HG02623 (cell line): Measurements from ENCODE around the gene PLXDC2.
"Not testable (repeated sequence)": the region's sequence is repeated elsewhere in the genome, so short reads cannot be mapped to it uniquely, and the experiment has no call there.

Experiments
- ATAC-seq: cut with Tn5 transposase; IDR thresholded peaks from one replicate; pipeline ENCODE4 v1.9.1; 2021; ENCODE audit warnings: moderate library complexity; ENCODE audit not compliant: unreplicated experiment

Gene PLXDC2

DNA sequence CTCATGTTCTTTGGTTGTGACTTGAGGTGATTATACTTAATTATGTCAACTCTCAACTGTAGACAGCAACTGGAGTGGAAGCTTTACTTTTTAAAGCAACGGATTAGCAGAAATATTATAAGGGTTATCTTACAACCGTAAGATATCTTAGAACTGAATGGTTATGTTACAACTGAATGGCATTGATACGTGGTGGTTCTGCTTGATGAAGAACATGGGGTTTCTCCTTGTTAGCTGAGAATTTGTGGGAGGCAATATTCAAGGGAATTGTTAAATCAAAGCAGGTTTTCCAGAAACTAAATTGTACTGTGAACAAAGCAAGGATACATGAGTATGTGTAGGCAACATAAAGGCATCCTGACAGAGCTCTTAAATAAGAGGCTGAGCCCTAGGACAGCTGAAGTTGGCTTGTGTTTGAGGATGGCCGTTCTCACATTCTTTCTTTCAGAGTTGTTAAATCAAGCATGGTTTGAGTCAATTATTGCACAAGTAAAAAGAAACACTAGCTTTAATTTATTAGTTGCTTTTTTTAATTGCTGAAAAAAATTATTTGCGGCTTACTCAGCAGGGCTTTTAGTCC, 350.0 kb downstream of the PLXDC2 start:
- no peak for ATAC-seq

DNA sequence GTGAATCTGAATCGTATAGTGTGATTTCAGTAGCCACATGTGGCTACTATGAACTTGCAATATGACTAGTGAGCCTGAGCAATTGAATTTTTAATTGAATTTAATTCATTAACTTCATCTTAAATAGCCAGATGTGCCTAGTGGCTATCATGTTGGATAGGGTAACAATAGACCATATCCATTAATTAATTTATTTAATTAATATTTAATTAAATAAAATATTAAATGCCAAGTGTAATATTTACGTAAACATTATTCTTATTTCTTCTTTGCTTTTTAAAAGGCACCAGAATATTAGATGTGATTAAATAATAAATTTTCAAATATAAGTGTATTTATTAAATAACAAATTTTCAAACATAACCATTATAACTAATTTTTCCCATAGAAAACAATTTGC, 354.4 kb downstream of the PLXDC2 start:
- ATAC-seq = no peak

DNA sequence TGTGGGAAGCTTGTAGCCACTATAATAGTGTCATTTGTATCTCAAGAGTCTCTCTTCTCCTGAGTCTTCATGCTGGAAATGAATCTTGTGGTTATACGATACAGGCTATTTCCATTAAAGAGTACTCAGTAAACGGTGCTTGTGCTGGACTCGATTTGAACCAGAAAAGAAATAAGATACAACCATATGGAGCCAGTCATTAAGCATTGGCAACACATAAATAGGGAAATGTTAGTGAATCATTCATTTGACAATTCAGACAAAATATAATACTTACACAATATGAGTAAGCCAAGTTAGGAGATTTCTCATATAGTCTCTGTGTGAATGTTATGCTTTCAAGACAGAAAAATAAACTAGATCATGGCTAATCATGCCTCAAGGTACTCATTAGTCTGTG, 356.8 kb downstream of the PLXDC2 start:
- no peak for ATAC-seq

DNA sequence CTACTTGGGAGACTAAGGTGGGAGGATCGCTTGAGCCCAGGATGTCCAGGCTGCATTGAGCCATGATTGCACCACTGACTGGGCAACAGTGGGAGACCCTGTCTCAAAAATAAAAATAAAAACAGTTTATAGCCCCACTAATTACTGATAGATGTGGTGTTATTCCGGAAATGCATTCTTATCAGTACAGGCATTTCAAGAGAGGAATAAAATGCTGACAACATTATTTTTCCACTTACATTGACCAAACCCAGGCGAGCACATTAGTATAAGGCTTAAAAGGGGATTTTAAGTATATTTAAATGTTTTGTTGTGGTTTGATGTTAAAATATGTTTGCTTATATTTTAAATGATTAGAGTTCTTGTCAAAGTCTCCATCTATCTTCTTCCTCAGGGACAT, 359.5 kb downstream of the PLXDC2 start:
- ATAC-seq = no peak

DNA sequence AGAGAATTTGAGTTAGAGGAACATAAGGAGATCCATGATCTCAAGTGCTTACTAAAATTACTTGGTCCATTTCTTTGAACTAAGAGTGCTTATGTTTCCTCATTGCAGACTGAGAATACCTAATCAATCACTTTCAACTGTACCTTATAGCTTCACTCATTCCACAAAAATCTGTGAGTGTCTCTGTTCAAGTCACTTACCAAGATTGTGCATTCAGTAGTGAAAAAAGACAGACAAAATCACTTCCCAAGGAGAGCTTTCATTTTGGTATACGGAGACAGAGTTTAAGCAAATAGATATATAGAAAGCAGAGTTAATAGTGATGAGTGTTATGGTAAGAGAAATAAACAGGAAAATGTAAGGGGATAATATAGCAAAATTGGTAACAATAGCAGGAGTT, 364.5 kb downstream of the PLXDC2 start:
- no peak for ATAC-seq

DNA sequence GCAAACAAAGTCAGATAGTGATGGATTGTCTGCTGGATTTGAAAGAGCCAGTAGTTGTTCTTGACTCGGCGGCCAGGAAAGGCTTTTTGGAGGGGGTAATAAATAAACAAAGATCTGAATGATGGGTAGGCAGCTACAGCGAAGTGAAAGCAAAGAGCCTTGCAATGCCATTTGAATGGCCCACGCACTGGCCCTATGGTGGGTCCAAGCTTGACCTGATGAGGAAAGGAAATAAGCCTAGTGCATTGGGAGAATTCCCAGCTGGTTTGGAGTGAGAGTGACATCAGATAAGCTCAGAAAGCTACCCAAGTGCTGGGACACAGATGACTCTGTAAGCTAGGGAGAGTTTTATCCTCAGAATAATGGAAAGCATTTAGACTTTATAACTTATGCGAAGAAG, 365.2 kb downstream of the PLXDC2 start:
- no peak for ATAC-seq

DNA sequence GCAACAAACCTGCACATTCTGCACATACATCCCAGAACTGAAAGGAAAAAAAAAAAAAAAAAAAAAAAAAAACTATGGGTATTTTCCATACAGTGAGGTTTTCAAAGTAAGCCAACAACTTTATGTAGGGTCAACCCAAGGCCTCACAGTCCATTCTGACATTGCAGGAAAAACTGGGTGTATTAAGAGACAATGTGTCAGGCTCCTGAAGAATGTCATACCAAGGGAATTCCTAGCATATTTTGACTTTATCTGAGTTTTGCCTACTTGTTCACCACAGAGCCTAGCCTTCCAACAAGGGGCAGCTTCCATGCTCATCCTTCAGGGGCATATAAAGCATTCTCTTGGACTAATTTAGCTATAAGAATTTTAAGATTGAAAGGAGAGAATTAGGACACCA, 368.9 kb downstream of the PLXDC2 start:
- ATAC-seq = no peak

DNA sequence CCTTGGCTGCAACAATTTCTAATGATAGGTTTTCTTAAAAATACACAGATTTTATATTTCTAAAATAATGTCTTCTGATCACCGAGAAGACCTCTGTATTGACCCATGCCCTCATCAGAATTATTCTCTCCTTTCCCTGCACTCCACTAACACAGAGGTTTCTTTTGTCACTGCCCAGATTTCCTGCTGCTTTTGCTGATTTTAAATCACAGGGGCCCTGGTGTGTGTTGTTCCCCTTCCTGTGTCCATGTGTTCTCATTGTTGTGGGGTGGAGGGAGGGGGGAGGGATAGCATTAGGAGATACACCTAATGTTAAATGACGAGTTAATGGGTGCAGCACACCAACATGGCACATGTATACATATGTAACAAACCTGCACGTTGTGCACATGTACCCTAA, 375.2 kb downstream of the PLXDC2 start:
- ATAC-seq = not testable (repeated sequence)

DNA sequence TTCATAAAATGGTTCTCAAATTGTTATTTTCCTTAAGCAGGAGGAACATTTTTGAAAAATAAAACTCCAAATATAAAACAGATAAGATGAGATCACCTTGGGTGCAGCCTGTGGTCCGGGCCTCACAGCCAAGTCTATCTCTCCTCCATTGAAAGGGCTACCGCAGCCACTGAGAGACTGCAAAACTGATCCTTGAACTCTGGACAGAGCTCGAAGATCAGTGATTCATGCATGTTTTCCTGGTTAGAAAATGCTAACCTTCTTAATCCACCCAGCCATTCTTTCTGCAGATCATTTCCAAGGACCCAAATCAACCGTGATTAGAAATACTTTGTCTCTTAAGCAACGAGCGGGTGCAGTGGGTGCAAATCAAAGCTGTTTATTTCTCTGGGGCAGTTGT, 378.8 kb downstream of the PLXDC2 start:
- no peak for ATAC-seq

DNA sequence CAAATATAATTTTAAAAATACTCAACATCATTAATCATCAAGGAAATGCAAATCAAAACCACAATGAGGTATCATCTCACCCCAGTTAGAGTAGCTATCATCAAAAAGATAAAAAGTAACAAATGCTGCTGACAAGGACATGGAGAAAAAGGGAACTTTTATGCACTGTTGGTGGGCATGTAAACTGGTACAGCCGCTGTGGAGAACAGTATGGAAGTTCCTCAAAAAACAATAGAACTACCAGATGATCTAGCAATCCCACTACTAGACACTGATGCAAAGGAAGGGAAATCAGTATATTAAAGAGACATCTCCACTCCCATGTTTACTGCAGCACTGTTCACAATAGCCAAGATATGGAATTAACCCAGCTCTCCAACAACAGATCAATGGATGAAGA, 384.5 kb downstream of the PLXDC2 start:
- no peak for ATAC-seq

DNA sequence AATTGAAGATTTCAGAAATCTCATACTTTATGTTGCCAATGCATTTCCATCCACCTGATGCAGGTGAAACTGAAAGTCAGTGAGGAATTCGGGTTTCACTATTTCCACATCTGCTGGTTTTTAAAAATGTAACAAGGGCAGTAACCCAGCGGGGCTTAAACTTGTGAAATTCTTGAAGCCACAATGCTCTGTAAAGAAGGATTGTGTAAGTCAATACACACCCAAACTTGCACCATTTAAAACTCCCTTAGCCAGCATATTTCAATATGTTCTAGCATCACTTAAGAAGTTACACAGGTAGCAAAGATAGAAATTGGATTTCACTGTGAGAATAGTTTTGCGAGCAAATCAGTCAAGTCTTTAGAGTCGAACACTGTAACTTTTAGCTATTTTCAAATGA, 386.1 kb downstream of the PLXDC2 start:
- ATAC-seq = no peak

DNA sequence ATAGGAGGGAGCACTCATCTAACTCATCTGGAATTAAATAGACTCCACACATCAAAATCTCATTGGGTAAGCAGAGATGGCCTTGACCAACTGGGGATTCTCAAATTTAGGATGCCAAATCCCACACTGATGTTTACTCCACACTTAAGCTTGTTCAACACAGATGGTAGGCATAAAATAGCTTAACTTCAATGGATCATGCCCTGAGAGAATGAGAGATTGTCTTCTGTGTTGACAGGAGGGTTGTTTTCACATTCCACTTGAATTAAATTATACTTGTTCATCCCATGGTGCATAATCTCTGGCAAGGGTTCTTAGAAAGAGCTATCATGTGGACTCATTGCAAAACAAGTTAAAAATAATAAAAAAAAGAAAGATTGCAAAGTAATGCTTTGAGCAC, 391.4 kb downstream of the PLXDC2 start:
- ATAC-seq = no peak

DNA sequence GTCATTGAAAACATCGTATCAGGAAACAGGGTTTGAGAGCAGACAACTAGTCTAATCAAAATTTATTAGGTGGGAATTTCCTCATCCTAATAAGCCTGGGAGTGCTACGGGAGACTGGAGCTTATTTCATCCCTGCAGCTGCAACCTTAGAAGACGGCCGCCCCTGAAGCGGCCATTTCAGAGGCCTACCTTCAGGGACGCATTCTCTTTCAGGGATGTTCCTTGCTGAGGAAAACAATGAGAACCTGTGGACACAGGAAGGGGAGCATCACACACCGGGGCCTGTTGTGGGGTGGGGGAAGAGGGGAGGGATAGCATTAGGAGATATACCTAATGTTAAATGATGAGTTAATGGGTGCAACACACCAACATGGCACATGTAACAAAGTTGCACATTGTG, 392.9 kb downstream of the PLXDC2 start:
- ATAC-seq = not testable (repeated sequence)

DNA sequence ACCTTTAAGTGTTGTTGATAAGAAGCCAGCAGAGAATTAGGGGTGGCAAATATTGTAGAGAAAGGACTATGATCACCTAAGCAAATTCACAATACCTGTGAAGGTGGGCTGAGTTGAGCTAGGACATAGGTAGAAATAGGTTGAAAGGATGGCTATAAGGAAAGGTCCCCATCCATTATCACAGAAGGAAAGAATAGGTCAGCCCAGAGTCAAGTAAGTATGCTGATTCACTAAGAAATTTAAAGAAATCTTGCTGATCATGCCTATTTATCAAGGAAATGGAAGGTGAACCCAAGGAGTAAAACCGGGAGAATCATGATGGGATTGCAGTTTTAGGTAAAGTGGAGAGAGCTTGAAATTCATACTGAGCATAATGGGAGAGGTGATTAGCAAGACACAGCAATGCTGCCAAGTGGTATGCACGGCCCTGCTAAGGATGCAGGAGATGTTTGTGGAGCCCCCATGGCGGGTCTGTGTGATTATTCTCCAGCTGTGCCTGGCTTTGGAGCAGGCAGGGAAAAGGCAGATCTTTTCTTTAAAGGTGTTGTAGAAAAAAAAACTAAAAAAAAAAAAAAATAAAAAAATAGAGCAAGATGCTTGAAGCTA, 399.4 kb downstream of the PLXDC2 start:
- ATAC-seq = no peak

DNA sequence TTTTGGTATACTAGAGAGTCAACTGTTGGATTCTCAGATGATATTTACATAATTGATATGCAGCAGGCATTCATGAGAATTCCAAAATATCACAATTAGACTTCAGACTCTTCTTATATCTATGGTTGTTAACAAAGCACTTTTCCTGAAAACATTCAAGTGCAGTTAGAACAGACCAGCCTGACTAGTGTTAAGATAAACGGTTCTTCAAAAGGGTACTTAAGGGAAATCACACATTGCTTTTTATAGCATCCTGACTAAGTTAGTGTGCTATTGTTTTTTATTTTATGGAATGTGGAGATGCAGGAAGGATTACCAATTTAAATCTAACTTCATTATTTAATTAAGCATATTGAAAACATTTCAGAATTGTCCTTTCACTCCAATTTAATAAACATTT, 405.1 kb downstream of the PLXDC2 start:
- ATAC-seq = no peak

DNA sequence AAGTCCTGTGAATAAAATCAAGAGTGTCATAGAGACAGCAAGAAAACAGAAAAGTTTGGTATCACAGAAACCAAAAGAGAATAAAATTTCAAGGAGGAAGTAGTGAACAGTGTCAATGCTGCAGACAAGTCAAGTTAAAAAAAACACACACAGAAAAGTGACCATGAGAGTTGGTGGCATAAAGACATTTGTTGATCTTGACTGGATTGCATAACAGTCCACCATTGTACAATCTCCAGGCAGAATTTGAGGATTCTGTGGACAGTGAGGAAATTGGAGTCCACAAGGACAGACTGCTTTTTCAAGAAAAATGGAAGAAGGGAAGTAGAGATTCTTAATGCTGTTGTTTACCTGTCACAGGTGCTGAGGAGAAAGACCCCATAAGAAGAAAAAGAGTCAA, 412.5 kb downstream of the PLXDC2 start:
- ATAC-seq = no peak

DNA sequence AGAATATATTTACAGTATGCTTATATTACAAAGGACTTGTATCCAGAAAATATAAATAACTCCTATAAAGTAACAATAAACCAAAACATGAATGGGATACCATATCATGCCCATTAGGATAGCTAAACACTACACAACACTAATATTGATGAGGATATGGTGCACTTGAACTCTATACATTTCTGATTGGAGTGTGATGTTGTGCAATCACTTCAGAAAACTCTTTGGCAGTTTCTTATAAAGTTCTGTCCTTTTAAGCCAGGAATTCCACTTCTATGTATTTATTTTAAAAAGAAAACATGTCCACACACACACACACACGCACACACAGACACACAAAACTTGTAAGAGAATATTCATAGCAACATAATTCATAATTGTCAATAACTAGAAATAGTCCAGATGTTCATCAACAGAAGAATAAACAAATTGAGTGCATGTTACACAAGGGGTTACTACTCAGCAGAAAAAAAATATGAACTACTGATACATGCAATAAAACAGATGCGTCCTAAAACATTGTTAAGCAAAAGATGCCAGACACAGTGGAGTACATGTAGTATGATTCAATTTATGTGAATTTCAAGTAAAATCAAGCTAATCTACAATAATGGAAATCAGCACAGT, 416.0 kb downstream of the PLXDC2 start:
- no peak for ATAC-seq

DNA sequence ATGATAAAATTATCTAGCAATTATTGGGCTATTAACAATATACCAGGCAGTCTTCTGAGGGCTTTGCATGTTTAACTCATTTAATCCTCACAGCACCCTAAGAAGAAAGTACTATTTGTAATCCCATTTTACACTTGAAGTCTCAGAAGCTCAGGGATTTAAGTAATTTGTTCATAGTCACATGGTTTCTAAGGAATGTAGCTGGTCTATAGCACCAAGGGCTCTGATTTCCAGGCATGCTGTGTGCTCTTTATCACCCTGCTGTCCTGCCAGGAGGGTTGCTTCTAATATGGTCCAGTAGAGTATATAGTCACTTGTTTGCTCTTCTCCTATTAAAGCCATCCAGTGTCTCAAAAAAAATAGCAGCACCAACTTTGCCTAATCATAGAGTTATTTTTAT, 417.2 kb downstream of the PLXDC2 start:
- no peak for ATAC-seq

DNA sequence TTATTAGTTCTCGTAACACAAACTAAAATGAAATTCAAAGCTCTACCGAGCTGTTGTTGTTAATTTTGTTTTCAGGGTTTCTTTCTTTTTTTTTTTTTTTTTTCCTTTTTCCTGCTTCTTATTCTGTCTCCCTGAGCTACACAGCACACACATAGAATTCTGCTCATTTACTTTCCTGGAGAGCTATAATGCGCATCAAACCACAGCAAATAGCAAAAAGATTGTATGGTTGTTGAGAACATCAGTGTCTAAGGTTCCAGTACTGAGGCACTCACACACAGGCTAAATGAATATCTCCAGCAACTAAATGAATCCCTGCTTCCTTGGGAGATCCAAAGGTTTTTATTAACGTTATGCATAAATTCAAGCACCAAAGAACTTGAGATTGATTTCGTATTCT, 418.3 kb downstream of the PLXDC2 start:
- no peak for ATAC-seq

DNA sequence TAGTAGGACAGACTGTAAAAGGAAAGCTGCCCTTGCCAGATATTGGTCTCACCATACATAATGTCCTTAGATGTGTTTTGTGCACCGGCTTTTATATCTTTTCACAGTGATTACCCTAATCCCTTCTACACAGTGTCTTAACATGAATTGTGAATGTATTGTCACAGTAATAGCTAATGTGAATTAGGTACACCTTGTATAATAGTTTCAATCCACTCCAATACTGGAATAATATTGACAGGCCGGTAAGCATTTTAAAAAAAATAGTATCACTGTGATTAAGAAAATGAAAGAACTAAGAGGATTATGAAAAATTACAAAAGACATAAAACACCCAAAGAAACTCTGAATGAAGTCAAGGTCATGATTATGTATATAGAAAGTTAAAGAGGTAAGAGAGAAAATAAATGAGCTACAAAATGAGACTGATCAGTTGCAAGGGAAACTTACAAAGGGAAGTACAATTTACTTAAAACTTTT, 420.9 kb downstream of the PLXDC2 start:
- ATAC-seq = no peak

DNA sequence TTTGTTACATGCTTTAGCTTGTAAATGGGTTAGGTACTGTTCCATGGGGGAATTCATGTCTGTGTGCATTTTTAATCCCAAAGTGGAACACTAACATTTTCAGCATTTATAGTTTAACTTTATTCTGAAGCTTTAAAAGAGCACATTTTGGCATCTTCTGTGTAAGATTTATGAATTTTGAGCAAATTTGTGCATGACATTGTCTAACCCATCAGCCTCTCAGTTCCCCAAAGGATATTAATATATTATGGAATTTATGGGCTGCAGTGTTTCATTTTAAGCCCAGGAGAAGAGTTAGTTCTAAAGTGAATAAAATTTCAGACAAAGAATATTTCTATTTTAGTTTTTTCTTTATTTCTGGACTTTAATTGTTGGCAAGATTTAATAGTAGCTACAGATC, 421.4 kb downstream of the PLXDC2 start:
- no peak for ATAC-seq

DNA sequence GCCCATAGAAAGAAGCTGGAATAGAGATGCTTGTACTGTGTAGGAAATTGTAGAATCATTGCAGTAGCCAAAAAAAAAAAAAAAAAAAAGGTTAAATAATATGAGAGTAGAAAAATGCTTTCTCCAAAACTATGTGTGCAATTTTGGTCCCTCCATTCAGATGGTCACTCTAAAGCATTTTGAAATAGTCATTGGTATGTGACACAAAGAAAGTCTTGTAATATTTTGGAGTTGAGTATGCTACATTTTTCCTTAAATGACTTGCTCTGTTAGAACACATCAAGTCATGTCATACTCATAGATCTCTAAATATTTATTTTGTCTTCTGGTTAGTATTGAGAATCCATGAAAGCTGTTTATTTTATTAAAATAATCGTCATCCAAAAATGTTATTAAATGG, 424.4 kb downstream of the PLXDC2 start:
- no peak for ATAC-seq

DNA sequence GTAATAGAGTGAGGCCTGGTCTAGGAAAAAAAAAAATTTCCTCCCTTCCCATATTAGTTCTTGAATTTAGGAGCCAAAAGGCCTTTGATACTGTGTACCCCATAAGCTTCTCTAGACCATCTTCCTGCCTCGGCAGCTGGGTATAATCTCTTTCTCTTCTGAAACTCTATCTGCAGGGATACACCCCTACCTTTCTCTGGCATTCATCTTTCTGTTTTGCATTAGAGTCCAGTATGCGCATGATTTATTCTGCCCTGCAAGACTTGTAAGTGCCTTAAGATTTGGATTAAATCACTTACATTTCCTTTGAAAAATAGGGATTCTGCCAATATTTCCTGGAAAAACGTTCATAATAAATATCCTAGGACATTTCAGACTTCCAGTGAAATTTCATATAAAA, 431.2 kb downstream of the PLXDC2 start:
- ATAC-seq = no peak
